ENCODE results near the gene LRRC46. TPM values are rescaled to one million over a fixed set of nuclear protein-coding genes. Genes with fewer than 3 reads are reported as not detected.

The LRRC46 gene
- total RNA-seq, 1 donor from 2014 or later: 0.63 TPM

DNA sequence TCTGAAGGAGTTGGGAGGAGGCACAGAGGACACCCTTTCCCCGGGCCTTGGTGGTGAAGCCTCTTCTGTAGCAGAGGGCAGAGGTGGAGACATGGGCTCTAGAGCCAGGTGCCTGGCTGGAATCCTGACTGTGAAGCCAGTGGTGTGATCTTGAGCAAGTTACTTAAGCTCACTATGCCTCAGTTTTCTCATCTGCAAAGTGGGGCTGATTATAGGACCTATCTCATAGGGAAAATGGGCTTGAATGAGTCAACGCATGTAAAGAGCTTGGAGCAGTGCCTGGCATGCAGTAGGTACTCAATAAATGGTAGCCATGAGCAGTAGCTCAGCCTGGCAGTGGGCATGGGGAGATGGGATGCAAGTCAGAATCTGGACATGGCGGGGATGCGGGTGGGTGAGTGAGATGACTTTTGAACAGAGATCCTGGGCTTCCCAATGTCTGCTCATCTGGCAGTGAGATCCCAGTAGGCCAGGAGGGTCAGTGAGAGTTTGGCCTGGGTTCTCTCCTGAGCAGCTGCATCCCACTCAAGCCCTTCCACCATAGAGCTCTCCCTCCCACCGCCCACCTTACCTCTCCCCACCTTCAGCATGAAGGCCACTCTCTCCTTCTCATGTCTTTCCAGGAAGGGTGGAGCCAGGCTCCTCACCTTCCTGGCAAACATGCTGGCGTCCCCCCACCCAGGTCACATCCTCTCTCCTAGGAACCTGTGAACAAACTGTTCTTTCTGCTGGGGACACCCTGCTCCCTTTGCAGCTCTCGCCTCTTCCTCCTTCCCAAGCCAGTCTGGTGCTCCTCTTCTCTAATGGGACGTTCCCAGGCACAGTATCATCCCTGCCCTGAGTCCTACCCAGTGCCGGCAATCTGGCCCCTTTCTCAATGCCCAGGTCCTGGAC, 51.5 kb downstream of the LRRC46 start:
- no peak for DNase-seq
- no peaks in the 10 kb centered on the region for H3K36me3 ChIP-seq
- H3K27me3 ChIP-seq (ENCODE audit: low read depth): peaks cover 33% of the 10 kb centered on the region
- peak overlapping the region; percentile 40 for H3K27ac ChIP-seq (replicated peaks)
- intact Hi-C loops (cut with micrococcal nuclease): loop anchor here (10.0 kb wide), 1 partner anchor 72 kb away; the partner anchor contains the start of gene PRR15L
- H3K4me1 ChIP-seq: peaks cover 18% of the 10 kb centered on the region
- no peaks in the 10 kb centered on the region for H3K9me3 ChIP-seq (replicated peaks)
- TF ChIP-seq, protein P1, sequence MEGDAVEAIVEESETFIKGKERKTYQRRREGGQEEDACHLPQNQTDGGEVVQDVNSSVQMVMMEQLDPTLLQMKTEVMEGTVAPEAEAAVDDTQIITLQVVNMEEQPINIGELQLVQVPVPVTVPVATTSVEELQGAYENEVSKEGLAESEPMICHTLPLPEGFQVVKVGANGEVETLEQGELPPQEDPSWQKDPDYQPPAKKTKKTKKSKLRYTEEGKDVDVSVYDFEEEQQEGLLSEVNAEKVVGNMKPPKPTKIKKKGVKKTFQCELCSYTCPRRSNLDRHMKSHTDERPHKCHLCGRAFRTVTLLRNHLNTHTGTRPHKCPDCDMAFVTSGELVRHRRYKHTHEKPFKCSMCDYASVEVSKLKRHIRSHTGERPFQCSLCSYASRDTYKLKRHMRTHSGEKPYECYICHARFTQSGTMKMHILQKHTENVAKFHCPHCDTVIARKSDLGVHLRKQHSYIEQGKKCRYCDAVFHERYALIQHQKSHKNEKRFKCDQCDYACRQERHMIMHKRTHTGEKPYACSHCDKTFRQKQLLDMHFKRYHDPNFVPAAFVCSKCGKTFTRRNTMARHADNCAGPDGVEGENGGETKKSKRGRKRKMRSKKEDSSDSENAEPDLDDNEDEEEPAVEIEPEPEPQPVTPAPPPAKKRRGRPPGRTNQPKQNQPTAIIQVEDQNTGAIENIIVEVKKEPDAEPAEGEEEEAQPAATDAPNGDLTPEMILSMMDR (IDR thresholded peaks at IDR 0.05; ENCODE audit: borderline replicate concordance): no peak
- peak overlapping the region; percentile 36 for H3K4me3 ChIP-seq

GRCh38 chr17:47883589-47884426, 52.3 kb downstream of the LRRC46 start:
- H3K27ac ChIP-seq (replicated peaks): peak overlapping the region; percentile 1
- H3K27me3 ChIP-seq (ENCODE audit: low read depth): peaks cover 24% of the 10 kb centered on the region
- intact Hi-C loops (cut with micrococcal nuclease): loop anchor here (10.0 kb wide), 1 partner anchor 71 kb away; the partner anchor contains the start of gene PRR15L
- H3K4me1 ChIP-seq: peaks cover 18% of the 10 kb centered on the region
- no peaks in the 10 kb centered on the region for H3K9me3 ChIP-seq (replicated peaks)
- H3K36me3 ChIP-seq: no peaks in the 10 kb centered on the region
- DNase-seq: no peak
- TF ChIP-seq, protein P1 (IDR thresholded peaks at IDR 0.05; ENCODE audit: borderline replicate concordance): no peak
- H3K4me3 ChIP-seq: no peak overlapping the region

GRCh38 chr17:47884427-47884740, 52.9 kb downstream of the LRRC46 start:
- Histone ChIP-seq H3K27me3 (ENCODE audit: low read depth) (peaks cover 19% of the 10 kb centered on the region), H3K27ac (replicated peaks) (no peak overlapping the region), H3K36me3 (no peaks in the 10 kb centered on the region), H3K9me3 (replicated peaks) (no peaks in the 10 kb centered on the region), H3K4me3 (no peak overlapping the region), H3K4me1 (peaks cover 18% of the 10 kb centered on the region)
- DNase-seq: no peak
- intact Hi-C loops (cut with micrococcal nuclease): loop anchor here (10.0 kb wide), 1 partner anchor 70 kb away; the partner anchor contains the start of gene PRR15L
- TF ChIP-seq, protein P1 (IDR thresholded peaks at IDR 0.05; ENCODE audit: borderline replicate concordance): no peak

DNA sequence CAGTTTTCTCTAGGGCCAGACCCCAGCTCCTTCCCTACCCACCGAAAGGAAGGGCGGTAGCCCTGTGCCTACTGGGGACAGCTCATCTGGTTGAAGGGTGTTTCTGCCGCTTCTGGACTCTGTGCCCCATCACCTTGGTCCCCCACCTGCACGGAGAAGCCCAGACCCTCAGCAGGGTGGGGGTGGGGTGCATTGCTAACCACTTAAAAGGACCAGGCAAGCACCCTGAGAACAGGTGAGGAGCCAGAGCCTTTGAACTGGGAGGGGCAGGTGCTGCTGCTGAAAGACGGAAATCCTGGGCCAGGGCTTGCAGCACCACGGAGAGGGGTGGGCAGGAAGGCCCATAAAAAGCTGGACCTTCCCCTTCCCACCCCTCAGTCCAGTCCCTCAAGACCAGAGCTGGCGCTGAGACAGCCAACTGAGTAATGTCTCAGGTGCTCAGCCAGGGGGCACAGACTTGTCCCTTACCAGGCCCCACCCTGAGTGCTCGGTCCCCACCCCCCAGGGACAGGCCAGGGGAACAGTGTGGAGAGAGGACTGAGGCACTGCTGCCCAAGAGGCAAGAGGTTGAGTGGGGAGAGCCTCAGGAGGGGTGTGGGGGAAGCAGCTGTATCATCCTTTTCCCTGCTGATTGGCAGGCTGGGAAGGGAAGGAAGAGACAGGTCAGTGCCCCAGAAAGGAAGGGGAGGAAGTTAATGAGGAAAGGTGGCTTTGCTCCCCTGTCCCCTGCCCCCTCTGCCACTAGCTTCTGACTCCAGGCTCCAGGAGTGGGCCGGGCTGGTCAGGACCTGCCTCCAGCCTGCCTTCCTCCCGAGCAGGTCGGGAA, 53.6 kb downstream of the LRRC46 start:
- peaks cover 18% of the 10 kb centered on the region for H3K4me1 ChIP-seq
- H3K27me3 ChIP-seq (ENCODE audit: low read depth): peaks cover 12% of the 10 kb centered on the region
- DNase-seq: no peak
- no peaks in the 10 kb centered on the region for H3K36me3 ChIP-seq
- no peak overlapping the region for H3K27ac ChIP-seq (replicated peaks)
- no peaks in the 10 kb centered on the region for H3K9me3 ChIP-seq (replicated peaks)
- no peak overlapping the region for H3K4me3 ChIP-seq
- intact Hi-C loops (cut with micrococcal nuclease): loop anchor here (10.0 kb wide), 1 partner anchor 70 kb away; the partner anchor contains the start of gene PRR15L
- TF ChIP-seq, protein P1 (IDR thresholded peaks at IDR 0.05; ENCODE audit: borderline replicate concordance): no peak

Other genes starting within 250 kb of the LRRC46 start
- 173 TPM for gene KPNB1, start 181.8 kb upstream of the LRRC46 start, total RNA-seq
- 14.8 TPM for gene TBKBP1, start 137.5 kb upstream of the LRRC46 start, total RNA-seq
- gene TBX21, start 98.4 kb upstream of the LRRC46 start, total RNA-seq: 0.25 TPM
- 4.4 TPM for gene OSBPL7, start 9.9 kb upstream of the LRRC46 start, total RNA-seq
- 60.5 TPM for gene MRPL10, start 129 bp upstream of the LRRC46 start, total RNA-seq
- gene SCRN2, start 9.6 kb downstream of the LRRC46 start, total RNA-seq: 27.1 TPM
- 0.16 TPM for gene SP6, start 19.5 kb downstream of the LRRC46 start, total RNA-seq
- 13.9 TPM for gene SP2, start 64.6 kb downstream of the LRRC46 start, total RNA-seq
- 25.3 TPM for gene PNPO, start 109.9 kb downstream of the LRRC46 start, total RNA-seq
- gene PRR15L, start 126.2 kb downstream of the LRRC46 start, total RNA-seq: 0.14 TPM
- 50.1 TPM for gene CDK5RAP3, start 139.4 kb downstream of the LRRC46 start, total RNA-seq
- 50.6 TPM for gene COPZ2, start 206.1 kb downstream of the LRRC46 start, total RNA-seq
- gene NFE2L1, start 216.7 kb downstream of the LRRC46 start, total RNA-seq: 895 TPM